NB4 (cell line): ENCODE measurements around the gene PMEL.

Source experiments
- CTCF ChIP-seq: IDR thresholded peaks from one replicate; pipeline ENCODE4 v1.5.1; 2012; ENCODE audit warnings: low read depth, low read length
- MAX ChIP-seq: IDR thresholded peaks from 2 replicates; pipeline ENCODE4 v1.6.1; 2011; ENCODE audit warnings: low read depth, low read length

- TF ChIP-seq MAX (no peak), CTCF (no peak)
Measured at GRCh38 chr12:55955344-55955743, 10.5 kb downstream of the PMEL start.
